Measurements from ENCODE around the gene TMEM256. TPM values are rescaled to one million over a fixed set of nuclear protein-coding genes. Genes with fewer than 3 reads are reported as not detected.

TMEM256 gene
- 10 to 100 TPM; 73.4 to 90.2 (median 81.3) TPM for polyA plus RNA-seq (ENCODE audit: low read depth in 6 of 6)

DNA sequence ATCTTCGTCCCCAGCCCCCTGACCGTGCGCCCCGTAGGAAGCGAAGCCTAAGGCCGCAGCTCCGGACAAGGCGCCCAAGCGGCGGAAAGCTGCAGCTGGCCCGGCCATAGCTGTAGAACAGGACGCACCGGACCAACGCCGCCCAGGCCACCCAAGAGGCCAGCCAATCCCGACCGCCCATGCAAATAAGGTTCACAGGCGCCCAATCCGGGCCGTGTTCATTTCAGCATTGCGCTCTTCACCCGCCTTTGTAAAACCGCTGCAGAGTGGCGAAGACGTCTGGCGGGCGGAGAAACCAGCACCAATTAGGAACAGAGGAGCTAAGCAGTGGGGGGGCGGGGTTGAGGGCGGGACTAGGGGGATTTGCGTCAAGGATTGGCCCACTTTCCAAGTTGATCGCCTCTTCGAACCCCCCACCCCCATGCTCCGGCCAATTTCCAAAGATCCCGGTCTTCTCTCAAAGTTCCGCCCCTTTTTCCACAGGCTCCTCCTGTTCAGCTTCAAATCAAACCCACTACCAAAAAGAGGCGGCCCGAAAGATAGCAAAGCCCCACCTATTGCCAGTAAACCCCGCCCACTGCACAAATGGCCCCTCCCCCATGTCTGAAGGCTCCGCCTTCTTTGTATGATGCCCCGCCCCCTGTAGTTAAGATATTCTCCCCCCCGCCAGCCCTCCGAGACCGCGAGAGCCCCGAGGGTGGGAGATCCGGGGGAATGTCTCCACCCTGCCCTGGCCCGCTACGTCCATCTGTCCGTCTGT is at the start of gene TMEM256:
Gene TMEM256, minus strand, starts transcription at position 121 of the 760 bp plus-strand sequence. Its CDS starts 13 bp downstream, at position 108.
- Mint-ChIP-seq H3K4me3 (peak within 1 kb of the TSS; percentile 90 to 100 (median 98)), H3K4me1 (peaks cover 15 to 42% (median 18%) of the 10 kb centered on the region in 3 donors), H3K9me3 (no peaks in the 10 kb centered on the region), H3K27me3 (peaks cover 9 to 21% (median 17%) of the 10 kb centered on the region in 3 donors), H3K27ac (peak within 1 kb of the TSS; percentile 82 to 97 (median 96)), H3K36me3 (no peaks in the 10 kb centered on the region)
- DNase-seq (peak; percentile 93), ATAC-seq (ENCODE audit: low read depth in 2 of 2) (peak; percentile 92 to 93)

DNA sequence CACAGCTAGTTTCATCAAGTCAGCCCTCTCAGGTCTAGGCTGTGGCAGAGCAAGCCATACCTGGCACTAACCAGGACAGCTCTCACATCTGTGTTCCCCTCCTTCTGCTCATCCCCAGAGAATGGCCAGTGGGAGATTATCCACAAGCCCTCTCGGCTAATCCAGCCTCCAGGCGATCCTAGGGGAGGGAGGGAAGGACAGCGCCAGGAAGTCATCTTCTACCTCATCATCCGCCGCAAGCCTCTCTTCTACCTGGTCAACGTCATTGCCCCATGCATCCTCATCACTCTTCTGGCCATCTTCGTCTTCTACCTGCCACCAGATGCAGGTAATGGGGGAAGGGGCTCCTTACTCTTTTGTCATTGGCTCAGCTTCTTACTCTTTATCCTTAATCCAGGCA is 44.6 kb upstream of the TMEM256 start:
- DNase-seq (no peak), ATAC-seq (ENCODE audit: low read depth in 2 of 2) (no peak)
- Mint-ChIP-seq H3K4me1 (peaks cover 21 to 26% (median 26%) of the 10 kb centered on the region in 3 donors), H3K27me3 (peaks cover 41 to 68% (median 54%) of the 10 kb centered on the region in 3 donors), H3K4me3 (no peak overlapping the region), H3K9me3 (peaks cover 0 to 5% (median 0%) of the 10 kb centered on the region in 7 donors), H3K27ac (no peak overlapping the region), H3K36me3 (peaks cover 0 to 21% of the 10 kb centered on the region in 2 donors)

DNA sequence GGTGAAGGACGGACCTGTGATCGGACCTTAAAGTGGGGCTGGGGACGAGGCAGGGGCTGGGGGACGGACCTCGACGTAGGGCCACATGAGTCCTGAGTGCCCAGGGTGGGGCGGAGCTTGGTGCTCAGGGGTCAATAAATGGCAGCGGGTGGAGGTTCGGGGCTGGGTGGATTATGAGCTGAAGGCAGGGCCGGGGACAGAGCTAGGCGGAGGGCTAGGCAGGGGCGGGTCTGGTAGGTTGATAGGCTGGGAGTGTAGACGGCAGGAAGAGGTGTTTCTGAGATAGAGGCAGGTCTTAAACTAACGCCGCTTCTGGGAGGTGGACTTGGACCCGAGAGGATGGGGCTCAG is 41.7 kb upstream of the TMEM256 start:
- peaks cover 22 to 34% (median 31%) of the 10 kb centered on the region in 3 donors for H3K4me1 Mint-ChIP-seq
- H3K4me3 Mint-ChIP-seq, result peak overlapping the region; percentile 60 to 93 (median 89)
- peaks cover 0 to 5% (median 0%) of the 10 kb centered on the region in 7 donors for H3K9me3 Mint-ChIP-seq
- peaks cover 0 to 26% of the 10 kb centered on the region in 2 donors for H3K36me3 Mint-ChIP-seq
- peaks cover 53 to 91% (median 80%) of the 10 kb centered on the region in 3 donors for H3K27me3 Mint-ChIP-seq
- DNase-seq (no peak), ATAC-seq (ENCODE audit: low read depth in 2 of 2) (peak; percentile 78 to 85)
- H3K27ac Mint-ChIP-seq, result peak overlapping the region in 2 of 6 donors; percentile 11 to 93

DNA sequence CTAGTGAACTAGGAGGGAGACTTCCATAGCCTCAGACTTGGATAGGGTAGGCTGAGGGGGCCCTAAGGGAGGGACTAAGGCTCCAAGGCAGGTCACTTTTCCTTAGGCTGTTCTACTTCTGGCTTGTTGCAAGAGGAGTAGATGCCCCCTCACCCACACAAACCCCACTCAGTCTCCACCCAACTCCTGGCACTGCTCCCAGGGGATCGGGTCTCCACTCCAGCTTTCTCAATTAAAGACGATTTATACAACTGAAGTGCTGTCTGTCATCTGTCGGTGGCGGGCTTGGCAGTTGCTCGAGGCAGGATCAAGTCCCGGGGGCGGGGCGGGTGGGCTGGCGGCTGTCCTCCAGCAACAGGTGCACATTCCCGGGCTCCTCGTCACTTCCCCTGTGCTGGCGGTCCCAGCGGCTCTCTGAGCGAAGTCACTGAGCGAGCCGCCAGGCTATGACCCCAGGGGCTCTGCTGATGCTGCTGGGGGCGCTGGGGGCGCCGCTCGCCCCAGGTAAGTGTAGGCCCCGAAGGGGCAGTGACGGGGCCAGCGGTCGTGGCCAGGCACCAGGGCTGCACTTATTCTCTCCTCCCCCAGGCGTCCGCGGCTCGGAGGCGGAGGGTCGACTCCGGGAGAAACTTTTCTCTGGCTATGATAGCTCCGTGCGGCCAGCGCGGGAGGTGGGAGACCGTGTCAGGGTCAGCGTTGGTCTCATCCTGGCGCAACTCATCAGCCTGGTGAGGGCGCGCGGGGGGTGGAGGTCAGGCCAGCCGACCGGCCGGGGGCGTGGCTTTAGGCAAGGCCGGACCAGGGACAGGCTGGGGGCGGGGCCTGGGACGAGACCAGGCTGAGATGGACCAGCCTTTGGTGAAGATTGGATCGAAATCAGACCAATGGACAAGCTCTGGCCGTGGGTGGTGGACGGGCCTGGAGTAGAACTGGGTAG is 41.1 kb upstream of the TMEM256 start, which contains the start of gene CHRNB1:
Gene CHRNB1, plus strand, starts transcription at position 380 of the 937 bp plus-strand sequence. Its CDS starts 67 bp downstream, at position 447.
- Mint-ChIP-seq H3K27me3 (peaks cover 53 to 92% (median 86%) of the 10 kb centered on the region in 3 donors), H3K27ac (peak within 1 kb of the TSS in 2 of 6 donors; percentile 11 to 93), H3K9me3 (peaks cover 0 to 5% (median 0%) of the 10 kb centered on the region in 7 donors), H3K36me3 (peaks cover 0 to 32% of the 10 kb centered on the region in 2 donors), H3K4me3 (peak within 1 kb of the TSS; percentile 60 to 93 (median 89)), H3K4me1 (peaks cover 28 to 41% (median 37%) of the 10 kb centered on the region in 3 donors)
- ATAC-seq (ENCODE audit: low read depth in 2 of 2) (peak; percentile 45 to 52), DNase-seq (no peak)

DNA sequence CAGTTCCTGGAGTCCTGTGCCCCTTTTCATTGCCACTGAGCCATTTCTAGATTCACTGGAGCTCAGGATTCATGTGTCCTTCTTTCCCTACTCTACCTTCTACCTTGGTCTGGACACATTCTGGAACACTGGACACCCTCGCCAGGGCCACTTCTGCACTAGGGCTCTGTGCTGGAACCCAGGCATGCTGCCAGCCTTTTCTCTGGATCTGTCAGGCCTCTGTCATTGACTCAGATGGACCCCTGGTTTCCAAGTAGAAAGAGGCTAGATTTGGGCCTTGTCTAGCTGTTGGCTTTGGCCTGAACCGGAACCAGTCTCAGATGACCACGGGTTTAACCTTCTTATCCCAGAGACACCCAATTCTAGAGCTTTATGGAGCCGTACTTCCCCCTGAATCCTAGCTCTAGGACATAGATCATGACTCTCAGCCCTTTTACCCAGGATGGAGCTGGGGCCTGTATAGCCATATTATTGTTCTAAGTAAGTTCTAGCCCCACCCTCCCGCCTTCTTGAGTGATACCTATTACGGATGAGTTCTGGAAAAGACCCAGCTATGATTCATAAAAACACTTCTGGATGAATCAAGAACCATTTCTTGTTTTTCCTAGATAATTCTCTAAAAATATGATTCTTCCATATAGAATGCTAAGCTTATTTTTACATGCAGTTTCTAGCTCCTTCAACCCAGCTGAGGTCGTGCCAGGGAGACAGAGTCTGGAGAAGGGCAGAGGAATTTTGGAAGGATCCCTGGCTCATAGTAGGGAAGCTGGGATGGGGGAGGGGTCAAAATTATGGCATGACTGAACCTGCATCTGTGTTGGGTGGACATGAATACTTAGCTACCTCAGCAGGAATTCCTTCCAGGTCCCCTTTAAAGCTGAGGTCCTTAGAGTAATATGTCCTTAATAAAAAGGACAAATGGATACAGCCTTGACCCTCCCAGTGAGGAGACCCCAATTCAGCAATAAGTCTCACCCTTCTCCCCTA is 39.9 kb upstream of the TMEM256 start:
- Mint-ChIP-seq H3K27me3 (peaks cover 56 to 90% (median 87%) of the 10 kb centered on the region in 3 donors), H3K9me3 (peaks cover 0 to 5% (median 0%) of the 10 kb centered on the region in 7 donors), H3K27ac (peak overlapping the region in 1 of 6 donors; percentile 24), H3K4me1 (peaks cover 36 to 49% (median 47%) of the 10 kb centered on the region in 3 donors), H3K4me3 (peak overlapping the region in 3 of 8 donors; percentile 17 to 92 (median 79)), H3K36me3 (peaks cover 0 to 36% of the 10 kb centered on the region in 2 donors)
- no peak for ATAC-seq (ENCODE audit: low read depth in 2 of 2)
- no peak for DNase-seq

DNA sequence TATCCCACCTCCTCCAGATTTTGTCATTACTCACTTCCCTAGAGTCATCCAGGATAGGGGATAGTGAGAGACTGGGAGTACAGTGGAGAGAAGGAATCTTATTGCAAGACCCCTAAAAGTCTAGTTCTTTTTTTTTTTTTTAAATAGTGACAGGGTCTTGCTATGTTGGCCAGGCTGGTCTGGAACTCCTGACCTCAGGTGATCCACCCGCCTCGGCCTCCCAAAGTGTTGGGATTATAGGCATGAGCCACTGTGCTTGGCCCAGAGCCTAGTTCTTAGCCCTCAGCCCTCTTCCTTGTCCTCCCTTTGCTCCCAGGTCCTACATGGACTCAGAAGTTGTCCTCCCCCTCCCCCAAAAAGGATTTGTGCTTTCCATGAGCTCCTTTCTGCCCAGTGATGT is 38.2 kb upstream of the TMEM256 start:
- peak overlapping the region in 2 of 8 donors; percentile 16 to 29 for H3K4me3 Mint-ChIP-seq
- H3K27ac Mint-ChIP-seq, result peak overlapping the region in 1 of 6 donors; percentile 19
- ATAC-seq (ENCODE audit: low read depth in 2 of 2) (no peak), DNase-seq (no peak)
- H3K36me3 Mint-ChIP-seq, result peaks cover 0 to 36% of the 10 kb centered on the region in 2 donors
- peaks cover 49 to 91% (median 87%) of the 10 kb centered on the region in 3 donors for H3K27me3 Mint-ChIP-seq
- H3K9me3 Mint-ChIP-seq, result peaks cover 0 to 2% (median 0%) of the 10 kb centered on the region in 7 donors
- peaks cover 42 to 60% (median 55%) of the 10 kb centered on the region in 3 donors for H3K4me1 Mint-ChIP-seq

DNA sequence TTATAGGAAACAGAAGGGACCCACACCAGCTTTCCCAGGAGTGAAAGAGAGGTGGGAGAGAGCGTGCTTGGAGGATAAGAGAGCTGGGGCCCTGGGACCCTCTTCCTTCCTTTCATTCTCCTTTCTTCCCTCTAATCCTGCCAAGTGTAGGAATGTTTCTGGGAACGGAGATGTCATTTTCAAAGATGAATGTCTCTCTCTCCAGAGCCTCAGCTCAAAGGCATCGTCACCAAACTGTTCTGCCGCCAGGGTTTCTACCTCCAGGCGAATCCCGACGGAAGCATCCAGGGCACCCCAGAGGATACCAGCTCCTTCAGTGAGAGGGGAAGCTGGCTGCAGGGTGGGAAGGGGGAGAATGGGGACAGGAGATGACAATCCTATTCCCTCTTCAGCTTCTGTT is 37.4 kb upstream of the TMEM256 start:
- ATAC-seq (ENCODE audit: low read depth in 2 of 2), result no peak
- Mint-ChIP-seq H3K4me1 (peaks cover 43 to 59% (median 58%) of the 10 kb centered on the region in 3 donors), H3K4me3 (peak overlapping the region in 1 of 8 donors; percentile 73)

DNA sequence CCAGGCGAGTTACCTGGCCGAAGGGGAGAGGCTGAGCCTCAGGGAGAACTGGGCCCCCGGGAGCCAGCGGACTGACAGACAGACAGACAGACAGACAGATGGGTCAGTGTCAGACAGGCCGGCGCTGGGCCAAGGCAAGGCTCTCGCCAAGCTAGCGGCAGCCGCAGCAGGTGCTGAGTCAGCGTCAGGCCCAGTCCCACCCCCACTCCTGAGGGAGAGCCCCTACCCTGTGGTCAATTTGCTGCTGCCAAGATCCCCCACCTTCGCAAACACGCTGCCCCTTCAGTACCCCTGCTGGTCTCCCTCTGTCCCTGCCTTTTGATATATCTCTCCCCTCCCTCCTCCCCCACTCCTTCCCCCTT is 36.9 kb upstream of the TMEM256 start:
- DNase-seq (no peak), ATAC-seq (ENCODE audit: low read depth in 2 of 2) (no peak)
- no peak overlapping the region for H3K27ac Mint-ChIP-seq
- H3K27me3 Mint-ChIP-seq, result peaks cover 41 to 79% (median 75%) of the 10 kb centered on the region in 3 donors
- peaks cover 0 to 32% of the 10 kb centered on the region in 2 donors for H3K36me3 Mint-ChIP-seq
- peaks cover 40 to 59% (median 58%) of the 10 kb centered on the region in 3 donors for H3K4me1 Mint-ChIP-seq
- H3K9me3 Mint-ChIP-seq, result peaks cover 0 to 1% (median 0%) of the 10 kb centered on the region in 7 donors
- peak overlapping the region in 6 of 8 donors; percentile 76 to 87 (median 82) for H3K4me3 Mint-ChIP-seq

More for the DNA sequence above, 37.4 kb upstream of the TMEM256 start:
- peaks cover 0 to 32% of the 10 kb centered on the region in 2 donors for H3K36me3 Mint-ChIP-seq
- peaks cover 0 to 2% (median 0%) of the 10 kb centered on the region in 7 donors for H3K9me3 Mint-ChIP-seq
- H3K27ac Mint-ChIP-seq, result no peak overlapping the region
- H3K27me3 Mint-ChIP-seq, result peaks cover 45 to 83% (median 80%) of the 10 kb centered on the region in 3 donors
- DNase-seq, result no peak

DNA sequence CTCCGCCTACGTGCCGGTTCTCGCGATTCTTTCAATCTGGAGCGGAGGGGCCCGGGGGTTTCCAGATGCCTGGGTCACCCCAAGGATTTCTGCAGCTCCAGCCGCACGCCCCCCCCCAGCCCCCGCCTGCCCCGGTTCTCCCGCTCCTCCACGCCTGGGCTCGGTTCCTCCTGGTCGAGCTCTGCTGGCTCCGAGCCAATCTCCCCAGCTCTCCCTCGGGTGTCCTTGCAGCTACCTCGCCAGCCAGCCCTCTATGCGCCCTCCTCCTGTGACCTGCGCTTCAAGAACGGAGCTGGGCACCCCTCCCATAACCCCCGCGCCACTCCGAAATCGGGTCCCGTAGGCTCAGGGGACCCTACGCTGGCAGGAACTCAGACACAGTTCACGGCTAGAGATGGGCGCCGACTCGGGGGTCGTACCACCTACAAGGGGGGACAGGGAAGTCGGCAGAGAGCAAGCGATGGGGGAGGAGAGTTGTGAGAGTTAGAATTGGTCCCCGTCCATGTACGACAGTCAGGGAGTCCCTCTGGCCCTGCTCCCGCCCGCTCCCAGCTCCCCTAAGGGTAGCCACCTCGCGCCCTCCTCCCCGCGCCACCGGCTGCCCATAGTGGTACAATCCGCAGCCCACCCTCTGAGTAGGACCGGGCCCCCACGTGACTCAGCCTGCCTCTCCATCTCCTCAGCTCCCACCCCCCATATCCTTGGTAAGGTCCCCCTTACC is 36.4 kb upstream of the TMEM256 start:
- Mint-ChIP-seq H3K9me3 (no peaks in the 10 kb centered on the region), H3K4me1 (peaks cover 34 to 56% (median 56%) of the 10 kb centered on the region in 3 donors), H3K36me3 (peaks cover 0 to 32% of the 10 kb centered on the region in 2 donors), H3K4me3 (peak overlapping the region; percentile 76 to 89 (median 84)), H3K27me3 (peaks cover 37 to 74% (median 70%) of the 10 kb centered on the region in 3 donors), H3K27ac (peak overlapping the region in 2 of 6 donors; percentile 67 to 85)
- no peak for ATAC-seq (ENCODE audit: low read depth in 2 of 2)
- DNase-seq, result no peak

DNA sequence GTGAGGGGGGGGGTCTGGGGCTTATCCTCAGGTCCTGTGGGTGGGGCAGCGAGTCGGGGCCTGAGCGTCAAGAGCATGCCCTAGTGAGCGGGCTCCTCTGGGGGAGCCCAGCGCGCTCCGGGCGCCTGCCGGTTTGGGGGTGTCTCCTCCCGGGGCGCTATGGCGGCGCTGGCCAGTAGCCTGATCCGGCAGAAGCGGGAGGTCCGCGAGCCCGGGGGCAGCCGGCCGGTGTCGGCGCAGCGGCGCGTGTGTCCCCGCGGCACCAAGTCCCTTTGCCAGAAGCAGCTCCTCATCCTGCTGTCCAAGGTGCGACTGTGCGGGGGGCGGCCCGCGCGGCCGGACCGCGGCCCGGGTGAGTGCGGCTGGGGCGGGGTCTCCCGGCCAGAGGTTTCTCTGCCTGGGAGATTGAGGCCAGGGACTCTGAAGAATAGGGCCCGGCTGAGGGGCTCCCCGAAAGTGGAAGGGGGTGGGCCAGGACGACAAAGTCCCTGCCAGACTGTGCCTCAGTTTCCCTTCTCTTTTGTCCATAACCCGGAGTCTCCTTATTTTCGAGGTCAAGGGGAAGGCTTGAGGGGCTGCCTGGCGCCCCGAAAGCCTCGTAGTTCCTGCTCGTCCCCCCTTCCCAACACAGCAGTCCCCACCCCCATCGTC is 35.7 kb upstream of the TMEM256 start, which contains the start of gene FGF11:
Gene FGF11, plus strand, starts transcription at position 51 of the 651 bp plus-strand sequence. Its CDS starts 109 bp downstream, at position 160.
- peak within 1 kb of the TSS; percentile 83 to 94 (median 86) for H3K4me3 Mint-ChIP-seq
- H3K36me3 Mint-ChIP-seq, result peaks cover 0 to 32% of the 10 kb centered on the region in 2 donors
- no peaks in the 10 kb centered on the region for H3K9me3 Mint-ChIP-seq
- peaks cover 34 to 57% (median 55%) of the 10 kb centered on the region in 3 donors for H3K4me1 Mint-ChIP-seq
- DNase-seq, result no peak
- H3K27ac Mint-ChIP-seq, result peak within 1 kb of the TSS in 4 of 6 donors; percentile 57 to 86 (median 71)
- H3K27me3 Mint-ChIP-seq, result peaks cover 37 to 67% (median 63%) of the 10 kb centered on the region in 3 donors
- no peak for ATAC-seq (ENCODE audit: low read depth in 2 of 2)
